CD4-positive, alpha-beta T cell treated with Interferon alpha-2 for 1 hour (primary cell): ENCODE data around the gene RPS6KA2.
A peak's percentile ranks its signal among the peaks of the same experiment; 100 is the strongest.

Experiments
- DNase-seq, 2 donors: peaks; one replicate each; pipeline ENCODE4 v3.0.0-alpha.2; 2020 to 2022

The RPS6KA2 gene

DNA sequence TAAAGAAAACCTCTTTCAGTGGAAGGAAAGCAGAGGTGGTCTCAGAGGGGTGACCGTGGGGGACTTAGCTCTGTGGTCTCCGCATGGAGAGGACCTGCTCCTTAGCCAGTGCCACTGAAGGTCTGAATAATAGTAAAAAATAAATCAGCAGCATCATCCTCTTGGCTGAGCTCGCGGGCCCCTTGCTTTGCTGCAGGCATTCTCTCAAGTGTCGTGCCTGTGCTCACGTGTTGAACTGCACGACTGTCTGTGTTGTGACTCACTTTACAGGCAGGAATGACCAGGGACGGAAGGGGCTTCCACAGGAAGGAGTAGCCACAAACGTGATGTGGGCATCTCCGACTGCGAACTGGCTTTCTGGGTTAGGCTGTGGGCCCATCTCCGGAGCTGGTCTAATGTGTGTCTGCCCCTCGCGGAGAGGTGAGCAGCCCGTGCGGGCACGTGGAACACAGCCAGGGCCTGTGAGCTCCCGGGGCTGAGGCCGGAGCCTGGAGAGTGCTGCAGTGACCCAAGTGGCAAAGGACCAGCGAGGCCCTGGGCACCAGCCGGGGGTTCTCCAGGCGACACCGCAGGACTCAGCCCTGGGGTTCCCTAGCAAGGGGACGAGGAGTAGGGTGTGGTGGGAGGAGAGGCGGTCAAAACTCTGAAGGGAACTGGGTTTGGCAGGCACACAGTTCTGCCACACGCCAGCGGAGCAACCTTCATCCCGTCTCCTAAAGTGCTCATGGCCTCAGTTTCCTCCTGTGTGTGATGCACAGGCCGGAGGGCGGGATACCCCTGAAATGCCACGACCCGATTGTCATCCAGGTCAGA, 129.8 kb downstream of the RPS6KA2 start:
- DNase-seq, result no peak

DNA sequence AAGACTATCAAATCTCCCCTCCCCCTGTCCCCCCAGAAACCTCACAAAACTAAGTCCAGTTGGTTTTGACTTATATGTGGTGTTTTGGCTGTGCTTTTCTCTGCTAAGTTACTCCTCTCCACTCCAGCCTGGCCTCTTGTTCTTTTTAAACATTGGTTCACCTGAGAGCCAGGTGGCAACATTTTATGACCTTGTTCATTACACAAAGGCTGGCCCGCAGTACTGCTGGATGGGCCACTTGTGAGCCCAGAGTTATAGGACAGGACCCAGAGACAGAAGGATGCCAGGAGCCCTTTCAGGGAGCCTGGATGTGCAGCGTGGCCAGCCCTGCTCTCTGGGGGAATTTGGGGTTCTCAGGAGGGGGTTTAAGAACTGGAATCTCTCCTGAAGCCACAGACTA, 130.6 kb downstream of the RPS6KA2 start:
- DNase-seq, result no peak

DNA sequence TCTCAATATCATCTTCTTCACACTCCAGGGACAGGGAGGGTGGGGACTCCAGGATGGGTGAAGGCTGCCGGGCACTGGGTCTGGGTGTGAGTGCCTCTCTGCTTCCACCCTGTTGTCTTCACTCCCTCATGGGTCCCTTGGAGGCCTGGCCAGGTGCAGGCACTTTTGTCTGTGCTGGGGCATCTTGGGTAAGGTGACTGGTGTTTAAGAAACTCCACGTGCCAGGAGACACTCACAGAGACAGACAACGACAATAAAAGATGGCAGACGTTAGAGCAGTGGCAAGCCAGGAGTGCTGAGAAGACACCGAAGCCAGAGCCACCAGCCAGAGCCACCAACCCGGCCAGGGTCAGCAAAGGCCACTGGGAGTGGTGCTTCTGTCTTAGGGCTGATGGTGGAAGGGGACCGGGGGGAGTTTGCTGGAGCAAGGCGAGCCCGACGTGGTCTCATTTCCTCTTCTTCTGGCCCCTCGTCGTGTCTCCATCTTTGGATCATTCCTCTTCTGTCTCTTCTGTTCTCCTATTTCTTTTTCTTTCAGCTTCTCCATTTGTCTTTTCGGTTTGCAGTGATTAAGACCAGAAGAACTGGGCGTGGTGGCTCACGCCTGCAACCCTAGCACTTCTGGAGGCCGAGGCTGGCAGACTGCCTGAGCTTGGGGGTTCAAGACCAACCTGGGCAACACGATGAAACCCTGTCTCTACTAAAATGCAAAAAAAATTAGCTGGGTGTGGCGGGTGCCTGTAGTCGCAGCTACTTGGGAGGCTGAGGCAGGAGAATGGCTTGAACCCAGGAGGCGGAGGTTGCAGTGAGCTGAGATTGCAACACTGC, 131.3 kb downstream of the RPS6KA2 start:
- no peak for DNase-seq

DNA sequence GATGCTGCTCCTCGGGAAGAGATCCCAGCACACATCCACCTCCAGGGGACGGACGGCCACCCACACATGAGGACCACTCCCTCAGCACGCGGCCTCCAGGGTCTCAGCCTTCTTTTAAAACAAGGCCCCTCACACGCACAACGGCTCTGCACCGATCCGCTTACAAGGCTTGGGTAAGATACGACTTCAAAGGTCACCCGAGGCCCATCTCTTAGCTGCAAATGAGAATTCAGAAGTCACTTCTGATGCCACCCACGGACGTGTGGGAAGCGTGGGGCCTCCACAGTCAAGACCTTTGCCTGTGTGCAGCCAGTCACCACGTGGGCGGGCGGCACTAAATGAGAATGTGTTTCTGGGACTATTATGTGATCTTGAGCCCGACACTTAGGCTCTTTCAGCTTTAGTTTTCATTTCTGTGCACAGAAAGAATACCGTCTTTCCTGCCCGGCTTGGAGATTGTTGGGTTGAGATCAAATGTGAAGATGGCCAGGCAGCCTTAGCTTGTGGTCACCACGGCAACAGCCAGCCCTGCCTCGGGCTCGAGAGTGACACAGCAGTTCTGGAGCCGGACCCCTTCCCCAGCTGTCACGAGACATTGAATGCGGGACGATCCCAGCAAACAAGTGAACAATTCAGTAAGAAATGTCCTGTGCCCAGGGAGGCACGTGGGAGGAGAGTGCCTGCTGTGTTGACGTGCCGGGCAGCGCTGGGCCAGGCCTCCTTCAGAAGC, 132.1 kb downstream of the RPS6KA2 start:
- DNase-seq, result no peak

DNA sequence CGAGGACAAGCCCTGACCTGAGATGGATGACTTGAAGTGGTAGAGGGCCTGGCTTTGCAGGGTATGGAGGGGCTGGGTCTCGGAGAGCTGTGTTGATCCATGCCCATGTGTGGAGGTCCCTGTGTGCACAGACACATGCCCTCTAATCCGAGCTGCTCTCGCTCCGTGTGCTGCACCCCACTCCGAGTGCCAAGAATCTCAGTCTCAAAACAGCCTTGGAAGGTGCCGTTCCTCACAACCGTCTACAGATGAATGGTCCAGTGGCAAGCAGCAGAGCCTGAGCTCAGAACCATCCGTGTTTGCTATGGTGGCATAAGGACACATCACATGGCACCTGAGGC, 133.0 kb downstream of the RPS6KA2 start:
- no peak for DNase-seq

DNA sequence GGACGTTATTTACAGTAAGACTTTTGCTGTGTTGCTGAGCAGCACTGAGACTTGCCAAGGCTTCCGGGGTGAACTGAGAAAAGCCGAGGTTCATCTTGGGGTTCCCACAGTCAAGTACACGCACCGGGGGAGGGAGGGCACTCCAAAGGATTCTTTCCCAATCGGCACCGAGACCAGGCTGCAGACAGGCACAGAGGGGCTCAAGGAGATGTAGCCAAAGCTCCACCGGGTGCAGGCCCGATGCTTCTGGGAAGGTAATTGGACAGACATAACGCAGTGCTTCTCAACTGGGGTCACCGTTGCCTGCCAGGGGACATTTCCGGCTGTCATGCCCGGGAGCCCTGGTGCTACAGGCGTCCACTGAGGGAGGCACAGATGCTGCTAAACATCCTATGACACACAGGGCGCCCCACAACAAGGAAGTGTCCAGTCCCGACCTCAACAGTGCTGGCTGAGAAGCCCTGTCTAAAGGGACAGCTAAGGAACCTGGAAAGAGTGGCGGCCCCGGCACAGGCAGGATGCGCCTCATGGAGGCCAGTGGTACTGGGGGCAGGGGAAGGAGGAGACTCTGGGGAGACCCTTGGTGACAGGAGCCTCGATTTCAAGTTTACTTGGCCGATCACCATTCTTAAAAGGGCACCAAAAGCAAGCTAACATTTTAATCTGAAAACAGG, 133.5 kb downstream of the RPS6KA2 start:
- no peak for DNase-seq

DNA sequence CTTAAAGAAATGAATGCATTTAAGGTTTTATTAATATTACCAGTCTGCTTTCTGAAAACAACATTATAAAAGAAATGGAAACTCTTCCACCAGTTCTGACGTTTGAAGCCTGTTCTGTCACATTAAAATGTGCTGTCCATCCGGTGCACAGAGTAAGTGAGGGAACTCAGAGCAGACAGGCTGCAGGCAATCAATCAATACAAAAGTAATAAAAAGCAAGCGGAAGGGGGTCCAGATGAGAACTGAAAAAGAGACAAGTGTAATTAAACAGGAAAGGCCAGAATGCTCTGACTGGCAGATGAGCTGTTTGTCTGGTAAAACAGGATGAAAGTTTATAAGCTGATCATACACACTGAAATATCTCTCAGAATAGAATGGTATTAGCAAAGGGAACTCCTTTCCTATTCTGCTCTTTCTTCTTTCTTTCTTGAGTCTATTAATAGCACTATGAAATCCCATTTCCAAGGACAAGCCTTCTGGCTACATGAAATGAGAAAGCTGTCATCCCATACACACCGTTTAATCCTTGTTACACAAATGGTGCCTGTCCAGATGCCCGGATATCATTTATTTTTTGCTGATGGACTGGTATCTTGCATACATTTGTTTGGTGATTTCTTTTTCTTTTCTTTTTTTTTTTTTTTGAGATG, 134.8 kb downstream of the RPS6KA2 start:
- DNase-seq, result no peak

DNA sequence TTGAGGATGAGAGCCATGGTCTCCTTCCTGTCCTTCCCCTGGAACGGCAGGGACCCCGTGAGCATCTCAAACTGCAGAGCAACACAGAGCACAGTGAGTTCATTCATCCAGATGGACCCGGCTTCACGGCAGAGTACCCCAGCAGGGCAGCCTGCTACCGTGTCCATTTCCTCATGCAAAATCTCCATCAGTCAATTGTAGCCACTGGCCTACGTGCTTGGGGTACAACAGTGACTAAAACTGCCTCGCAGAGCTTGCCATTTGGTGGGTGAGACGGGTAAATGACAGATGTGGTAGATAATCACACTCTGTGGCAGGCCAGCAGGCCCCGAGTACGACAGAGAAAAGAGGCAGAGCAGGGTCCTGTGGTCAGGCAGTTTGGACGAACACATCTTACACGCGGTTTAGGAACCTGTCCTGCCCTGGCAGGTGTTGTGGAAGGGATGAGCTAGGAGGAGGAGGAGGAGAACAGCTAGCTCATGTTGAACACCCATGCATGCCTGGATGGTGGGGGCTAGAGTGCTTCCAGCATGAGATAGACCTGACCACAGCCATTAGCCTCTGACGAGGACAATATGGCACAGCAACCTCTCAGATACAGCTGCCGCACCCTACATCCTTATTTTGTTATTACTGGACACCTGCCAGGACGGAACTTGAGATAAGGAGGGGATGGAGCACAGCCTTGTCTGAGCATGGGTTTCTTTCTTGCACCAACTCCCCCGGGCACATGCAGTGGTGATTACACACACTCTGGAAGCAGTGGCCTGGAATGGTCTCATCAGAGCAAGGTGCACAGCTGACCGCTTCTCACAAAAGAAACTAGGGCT, 136.2 kb downstream of the RPS6KA2 start:
- no peak for DNase-seq

DNA sequence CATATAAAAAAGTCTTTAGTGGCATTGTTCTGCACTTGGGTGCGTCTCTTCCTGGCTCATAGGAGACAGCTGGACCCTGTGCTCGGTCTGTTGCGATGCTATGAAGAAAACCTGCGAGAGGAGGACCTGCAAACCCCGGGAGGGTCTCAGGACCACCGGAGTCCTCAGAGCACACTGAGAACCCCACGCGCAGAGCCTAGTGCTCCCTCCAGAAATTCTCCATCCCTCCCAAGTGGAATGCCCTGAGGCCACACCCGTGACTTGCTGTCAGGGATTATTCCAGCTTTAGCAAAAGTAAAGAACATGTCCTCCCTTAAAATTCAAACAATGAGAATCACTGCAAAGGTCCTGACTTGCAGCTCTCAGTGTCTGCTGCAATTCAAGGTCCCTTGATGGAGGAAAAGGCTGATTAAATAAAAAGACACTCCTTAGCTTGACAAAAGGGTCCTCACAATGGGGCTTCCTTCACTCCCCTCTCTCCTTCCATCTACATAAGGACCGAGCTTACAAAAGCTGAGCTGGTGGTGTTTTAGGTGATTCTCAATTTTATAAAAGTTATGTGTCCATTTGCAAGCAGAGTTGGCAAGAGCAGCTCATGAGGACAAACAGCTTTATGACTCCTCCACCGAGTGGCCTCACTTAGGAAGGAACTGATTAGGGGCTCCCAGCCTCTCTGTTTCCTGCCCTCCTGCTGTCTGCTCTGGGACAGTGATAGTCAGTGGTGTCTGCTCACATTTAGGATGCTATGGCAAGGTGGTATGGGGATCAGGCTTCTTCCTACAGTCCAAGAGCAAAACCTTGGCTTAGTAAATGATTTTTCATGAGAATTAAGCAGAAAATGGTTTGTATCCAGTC, 137.5 kb downstream of the RPS6KA2 start:
- DNase-seq, result no peak

DNA sequence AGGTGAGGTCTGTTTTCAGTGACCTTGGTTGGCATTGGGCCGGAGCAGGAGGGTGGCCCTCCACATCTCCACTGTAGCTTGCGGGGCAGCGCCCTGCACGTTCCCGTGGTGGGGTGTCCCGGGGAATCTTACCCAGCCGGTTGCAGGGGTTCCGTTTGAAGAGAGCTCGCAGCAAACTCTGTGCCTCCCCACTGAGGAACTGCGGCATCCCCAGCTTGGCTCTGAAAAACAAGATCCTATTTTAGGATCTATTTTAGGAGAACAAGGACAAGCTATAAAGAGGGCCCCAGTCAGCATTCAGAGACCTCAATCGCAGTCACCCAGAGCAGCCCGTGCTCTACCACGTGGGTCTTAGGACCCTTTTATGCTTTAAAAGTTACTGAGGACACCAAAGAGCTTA, 138.3 kb downstream of the RPS6KA2 start:
- DNase-seq, result no peak

DNA sequence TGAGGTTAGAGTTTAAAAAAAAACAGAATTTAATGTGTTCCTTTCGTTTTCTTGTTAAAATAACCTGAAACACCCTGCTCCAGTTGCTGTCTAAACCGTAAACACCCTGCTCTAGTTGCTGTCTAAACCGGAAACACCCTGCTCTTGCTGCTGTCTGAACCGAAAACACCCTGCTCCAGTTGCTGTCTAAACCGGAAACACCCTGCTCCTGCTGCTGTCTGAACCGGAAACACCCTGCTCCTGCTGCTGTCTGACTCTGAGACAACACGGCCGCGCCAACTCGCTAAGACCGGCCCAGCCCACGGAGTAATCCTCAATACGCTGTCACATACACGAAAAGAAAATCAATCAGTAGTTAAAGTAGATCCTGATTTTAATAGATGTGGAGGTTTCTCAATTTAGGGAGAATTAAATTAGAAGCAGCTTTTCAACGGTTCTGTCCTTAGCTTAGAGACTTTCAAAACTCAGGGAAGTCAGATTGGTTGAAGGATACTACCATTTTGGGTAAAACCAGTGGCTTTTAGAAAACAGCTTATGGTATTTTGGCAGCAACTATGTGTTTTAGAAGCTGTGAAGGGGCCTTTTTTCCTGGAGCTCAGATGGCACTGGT, 138.9 kb downstream of the RPS6KA2 start:
- DNase-seq, result peak; percentile 87 to 88

DNA sequence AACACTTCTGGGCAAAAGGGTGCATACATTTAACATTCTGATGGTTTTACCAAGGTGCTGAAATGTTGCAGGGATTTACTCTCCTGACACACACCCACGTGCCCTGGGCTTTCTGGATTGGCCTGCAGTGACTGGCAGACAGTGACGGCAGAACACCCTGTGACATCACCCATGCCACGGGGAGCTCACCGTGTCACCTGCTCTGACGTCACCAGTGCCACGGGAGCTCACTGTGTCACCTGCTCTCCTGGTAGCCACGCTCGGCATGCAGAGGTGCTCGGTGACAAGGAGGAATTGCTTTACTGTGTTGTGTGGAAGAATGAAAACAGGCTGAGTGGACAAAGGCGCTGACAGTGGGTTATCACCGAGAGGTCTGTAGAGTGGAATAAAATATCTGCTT, 139.9 kb downstream of the RPS6KA2 start:
- DNase-seq, result peak in 1 of 2 donors; percentile 3

DNA sequence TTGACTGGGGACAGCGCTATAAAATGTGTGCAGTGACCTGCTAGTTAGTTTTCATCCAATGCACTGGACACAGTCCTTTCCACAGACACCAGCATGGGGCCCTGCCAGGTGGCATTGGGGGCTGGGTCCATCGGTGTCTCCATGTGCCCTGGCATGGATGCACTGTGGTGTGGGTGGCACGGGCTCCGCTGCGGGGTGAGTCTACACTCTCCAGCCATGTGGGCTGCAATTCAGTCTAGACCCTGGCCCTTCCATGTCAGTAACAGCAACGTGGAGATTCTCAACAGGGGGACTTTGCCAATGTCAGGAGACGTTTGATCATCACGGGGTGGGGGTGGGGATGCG, 140.5 kb downstream of the RPS6KA2 start:
- no peak for DNase-seq

DNA sequence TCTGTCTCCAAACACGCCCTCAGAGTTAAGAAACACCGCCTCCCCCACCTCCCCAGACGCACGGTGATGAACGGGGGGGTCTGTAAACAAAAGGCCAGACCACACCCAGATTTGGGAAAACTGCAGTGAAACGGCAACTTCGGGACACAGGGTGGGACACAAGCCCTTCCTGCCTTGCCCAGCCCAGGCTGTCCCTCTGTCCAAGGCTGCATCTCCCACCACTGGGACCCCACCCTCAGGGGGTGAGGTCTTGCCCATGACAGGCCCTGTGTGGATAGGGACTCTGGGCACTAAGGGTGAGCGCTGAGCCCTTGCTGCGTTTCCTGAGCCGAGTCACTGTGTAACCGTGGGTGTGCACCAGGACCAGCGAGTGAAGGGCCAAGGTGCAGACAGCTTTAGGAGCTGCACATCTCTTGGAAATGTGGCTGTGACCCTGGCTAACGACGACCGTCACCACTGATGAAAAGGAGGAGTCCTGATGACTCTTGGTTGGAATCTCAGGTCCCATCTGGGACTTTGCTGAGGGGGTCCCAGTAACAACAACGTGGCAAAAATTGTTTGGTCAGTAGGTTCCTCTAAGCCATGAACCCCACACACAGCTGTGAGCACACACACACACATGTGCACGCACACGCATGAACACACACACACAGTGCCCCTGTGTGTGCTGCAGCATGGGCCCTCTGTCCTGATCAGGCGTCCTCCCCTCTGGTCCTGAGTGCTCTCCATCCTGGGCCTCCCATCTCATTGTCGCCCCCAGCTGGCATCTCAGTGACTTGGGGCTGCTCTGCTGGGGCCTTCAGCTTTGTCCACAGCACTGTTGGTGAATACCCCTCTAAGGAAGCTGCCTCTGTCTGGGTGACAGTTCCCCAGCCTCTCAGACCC, 141.2 kb downstream of the RPS6KA2 start:
- DNase-seq, result no peak

DNA sequence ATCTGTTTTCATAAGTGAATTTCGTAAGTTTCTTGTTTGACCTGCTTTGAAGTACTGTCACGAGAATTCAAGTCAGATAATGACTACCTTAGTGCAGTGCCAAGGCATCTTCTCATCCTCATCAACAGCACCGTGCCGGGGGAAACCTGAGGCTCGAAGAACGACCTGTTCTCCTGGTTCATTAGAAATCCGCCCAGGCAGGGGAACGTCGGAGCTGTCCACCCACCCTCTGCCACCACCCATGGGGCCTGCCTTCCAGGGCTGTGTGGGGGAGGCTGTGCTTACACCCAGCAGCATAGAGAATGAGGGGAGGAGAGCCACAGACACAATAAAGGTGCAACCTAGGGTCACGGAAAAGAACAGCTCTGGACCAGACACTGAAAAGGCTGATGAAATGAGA, 142.2 kb downstream of the RPS6KA2 start:
- no peak for DNase-seq

DNA sequence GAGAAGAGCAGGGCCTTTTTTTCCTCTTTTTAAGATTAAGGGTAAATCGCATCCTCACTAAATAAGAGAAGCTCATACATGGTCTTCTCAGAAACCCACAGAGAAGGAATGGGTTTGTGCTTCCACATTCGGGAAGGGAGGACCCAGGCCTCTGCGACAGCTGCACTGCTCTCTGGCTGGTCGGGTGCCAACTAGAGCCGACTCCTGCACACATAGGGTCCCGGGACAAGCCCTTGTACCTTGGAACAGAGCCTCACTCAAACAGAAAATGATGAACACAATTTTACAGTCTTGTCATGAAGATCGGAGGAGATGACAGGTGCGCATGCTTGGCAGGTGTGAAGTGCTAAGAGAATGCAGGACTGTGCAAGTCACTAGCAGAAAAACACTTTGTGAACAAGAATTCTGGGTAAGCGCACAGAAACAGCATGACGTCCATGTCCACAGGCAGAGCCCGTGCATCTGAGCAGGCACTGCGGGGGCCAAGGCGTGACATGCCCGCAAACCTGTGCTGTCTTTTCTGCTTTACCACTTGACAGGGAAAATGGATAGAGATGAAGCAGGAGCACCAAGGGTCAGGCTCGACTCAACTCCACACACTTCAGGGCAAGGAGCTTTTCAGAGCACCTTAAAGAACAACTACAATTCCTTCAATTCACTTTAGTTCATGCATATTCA, 143.3 kb downstream of the RPS6KA2 start:
- DNase-seq, result no peak

DNA sequence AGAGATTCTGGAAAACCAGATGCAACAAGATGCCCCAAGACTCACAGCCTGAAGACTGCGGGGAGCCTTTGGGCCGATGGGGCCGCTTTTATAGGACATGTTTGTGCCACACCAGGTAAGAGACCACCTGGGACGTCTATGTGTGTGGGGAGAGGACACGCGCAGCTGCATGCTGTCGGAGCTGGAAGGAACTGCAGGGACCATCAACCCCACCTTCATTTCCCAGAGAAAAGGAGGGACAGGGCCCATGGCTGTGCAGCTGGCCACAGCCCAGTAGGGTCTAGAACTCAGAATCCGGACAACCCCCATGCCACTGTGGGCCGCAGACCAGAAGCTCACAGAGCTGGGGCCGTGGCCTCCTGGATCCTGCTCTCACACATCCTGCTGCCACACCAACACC, 144.0 kb downstream of the RPS6KA2 start:
- no peak for DNase-seq

DNA sequence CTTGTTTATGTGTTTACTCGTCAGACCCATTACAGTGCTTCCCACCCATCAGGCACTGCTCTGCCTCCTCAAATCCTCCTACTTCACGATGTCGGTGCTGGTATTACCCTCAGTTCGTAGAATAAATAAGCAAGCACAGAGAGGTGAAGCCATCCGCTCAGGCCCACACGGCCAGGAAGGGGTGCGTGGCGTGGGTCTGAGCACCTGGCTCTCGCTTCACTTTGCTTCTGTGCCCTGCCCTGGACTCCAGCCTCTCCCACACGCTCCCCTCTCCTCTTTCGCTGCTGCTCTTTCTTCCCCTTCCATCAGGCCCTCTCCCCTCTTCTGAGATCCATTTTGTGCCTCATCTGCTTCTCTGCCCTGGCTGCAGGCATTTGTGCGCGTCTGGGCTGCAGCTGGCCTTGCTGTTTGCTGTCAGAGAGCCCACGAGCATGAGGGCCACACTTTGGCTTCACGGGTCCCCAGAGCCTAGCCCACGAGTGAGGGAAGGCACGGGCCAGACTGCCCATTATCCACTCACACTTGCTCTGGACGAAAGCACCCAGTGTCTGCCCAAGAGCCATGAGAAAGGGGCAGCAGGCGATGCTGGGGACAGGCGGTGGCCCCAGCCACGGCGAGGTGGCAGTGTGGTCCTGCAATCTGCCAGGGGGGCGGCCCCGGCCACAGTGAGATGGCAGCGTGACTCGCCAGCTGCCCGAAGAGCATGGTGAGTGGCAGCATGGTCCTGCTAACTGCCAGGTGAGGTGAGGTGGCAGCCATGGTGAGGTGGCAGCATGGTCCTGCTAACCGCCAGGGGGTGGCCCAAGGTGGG, 148.1 kb downstream of the RPS6KA2 start:
- DNase-seq, result no peak
